Right lobe of liver (tissue), 6 donors: Measurements from ENCODE around the gene RNF157. TPM values are rescaled to one million over a fixed set of nuclear protein-coding genes. Genes with fewer than 3 reads are reported as not detected.
"Not testable (repeated sequence)": the region's sequence is repeated elsewhere in the genome, so short reads cannot be mapped to it uniquely, and the experiment has no call there.

Source experiments
- ATAC-seq, 4 donors: fragments of 200-7000 bp; cut with Tn5 transposase; one replicate each; pipeline ENCODE4 v1.9.1; 2020; ENCODE audit warnings: mild to moderate bottlenecking in 4 of 4, moderate library complexity in 4 of 4
- DNase-seq, 3 donors: peaks; one replicate each; pipeline ENCODE4 v3.0.0-alpha.2; 2020
- H3K27ac ChIP-seq, 3 donors: fragments of 200-600 bp; one replicate each; pipeline ENCODE4 v1.8.0; 2022
- H3K27me3 ChIP-seq, 2 donors: fragments of 200-600 bp; one replicate each; pipeline ENCODE4 v1.8.0; 2022
- H3K36me3 ChIP-seq, 4 donors: fragments of 200-600 bp; sonication (generic) in 1 of 4; one replicate each; pipeline versions ENCODE4 v1.5.1 to v1.8.0; 2017 to 2022; ENCODE audit warnings: control low read depth in 1 of 4
- H3K4me1 ChIP-seq, 4 donors: fragments of 200-600 bp; sonication (generic) in 1 of 4; one replicate each; pipeline versions ENCODE4 v1.5.1 to v1.8.0; 2017 to 2022; ENCODE audit warnings: control low read depth in 1 of 4
- H3K4me3 ChIP-seq, 3 donors: fragments of 200-600 bp; one replicate each; pipeline ENCODE4 v1.8.0; 2022
- H3K9me3 ChIP-seq, 4 donors: fragments of 200-600 bp; sonication (generic) in 1 of 4; one replicate each; pipeline versions ENCODE4 v1.5.1 to v1.8.0; 2017 to 2022; ENCODE audit warnings: control low read depth in 1 of 4
- POLR2A ChIP-seq: fragments of 450-650 bp; IDR thresholded peaks from one replicate; pipeline ENCODE4 v1.6.1; 2017; ENCODE audit warnings: antibody characterized with exemption, mild to moderate bottlenecking
- WGBS: methylation state at CpG from one replicate; pipeline ENCODE4 v1.1.6; 2018; ENCODE audit warnings: low coverage, low lambda C conversion rate; ENCODE audit not compliant: insufficient coverage; ENCODE audit errors: missing lambda C conversion rate; 5-methylcytosine and 5-hydroxymethylcytosine counted together
- intact Hi-C, 2 donors: fragments of 100-400 bp; cut with DNase I; formaldehyde crosslinking; loops; one replicate each; pipeline versions ENCODE4 v1.11.2 to v1.14.1; 2022
- total RNA-seq, 6 experiments: library from RNA; depleted of rRNA in 2 of 6; stranded (reverse); fragments of >200 nt in 2 of 6; fragmentation: NEBNext Ultra II Directional in 3 of 6; extraction: Animal tissue kit (Norgen Biotek cat#: 25700) in 3 of 6; gene quantifications; one replicate each; pipeline versions ENCODE4 v1.1.0 to v1.2.4, GENCODE V29; 2016 to 2023
- TF ChIP-seq, protein P1 (sequence below), 4 donors: fragments of 200-600 bp in 3 of 4; fragments of 450-650 bp in 1 of 4; IDR thresholded peaks; one replicate each; pipeline versions ENCODE4 v1.5.1 to v1.8.0; 2016 to 2022; ENCODE audit warnings: antibody characterized with exemption in 4 of 4, mild to moderate bottlenecking in 2 of 4
- donor health status: DM: no; HTN: yes; CAD: no.
- donor health status: DM: no; HTN: no; CAD: no.
- donor health status: DM: no; HTN: no; CAD: no.
- donor health status: DM: no; HTN: yes; CAD: no.
- donor health status: DM: no; HTN: yes; CAD: no.

The RNF157 gene
- total RNA-seq, 6 experiments from 2014 or later = 0.39 to 14.5 (median 6.0) TPM

GRCh38 chr17:76188213-76189016, 51.9 kb downstream of the RNF157 start:
- peaks cover 0 to 5% (median 0%) of the 10 kb centered on the region in 4 donors for H3K4me1 ChIP-seq
- DNase-seq = no peak
- H3K4me3 ChIP-seq = no peak overlapping the region
- no peaks in the 10 kb centered on the region for H3K27me3 ChIP-seq
- H3K27ac ChIP-seq = no peak overlapping the region
- WGBS = 62% methylated on average over 4 of the region's 4 CpGs
- no peak for ATAC-seq
- TF ChIP-seq POLR2A = no peak
- TF ChIP-seq, protein P1, sequence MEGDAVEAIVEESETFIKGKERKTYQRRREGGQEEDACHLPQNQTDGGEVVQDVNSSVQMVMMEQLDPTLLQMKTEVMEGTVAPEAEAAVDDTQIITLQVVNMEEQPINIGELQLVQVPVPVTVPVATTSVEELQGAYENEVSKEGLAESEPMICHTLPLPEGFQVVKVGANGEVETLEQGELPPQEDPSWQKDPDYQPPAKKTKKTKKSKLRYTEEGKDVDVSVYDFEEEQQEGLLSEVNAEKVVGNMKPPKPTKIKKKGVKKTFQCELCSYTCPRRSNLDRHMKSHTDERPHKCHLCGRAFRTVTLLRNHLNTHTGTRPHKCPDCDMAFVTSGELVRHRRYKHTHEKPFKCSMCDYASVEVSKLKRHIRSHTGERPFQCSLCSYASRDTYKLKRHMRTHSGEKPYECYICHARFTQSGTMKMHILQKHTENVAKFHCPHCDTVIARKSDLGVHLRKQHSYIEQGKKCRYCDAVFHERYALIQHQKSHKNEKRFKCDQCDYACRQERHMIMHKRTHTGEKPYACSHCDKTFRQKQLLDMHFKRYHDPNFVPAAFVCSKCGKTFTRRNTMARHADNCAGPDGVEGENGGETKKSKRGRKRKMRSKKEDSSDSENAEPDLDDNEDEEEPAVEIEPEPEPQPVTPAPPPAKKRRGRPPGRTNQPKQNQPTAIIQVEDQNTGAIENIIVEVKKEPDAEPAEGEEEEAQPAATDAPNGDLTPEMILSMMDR (IDR thresholded peaks at IDR 0.05) = no peak
- H3K36me3 ChIP-seq = no peaks in the 10 kb centered on the region
- intact Hi-C loops = no loop called here
- no peaks in the 10 kb centered on the region for H3K9me3 ChIP-seq

DNA sequence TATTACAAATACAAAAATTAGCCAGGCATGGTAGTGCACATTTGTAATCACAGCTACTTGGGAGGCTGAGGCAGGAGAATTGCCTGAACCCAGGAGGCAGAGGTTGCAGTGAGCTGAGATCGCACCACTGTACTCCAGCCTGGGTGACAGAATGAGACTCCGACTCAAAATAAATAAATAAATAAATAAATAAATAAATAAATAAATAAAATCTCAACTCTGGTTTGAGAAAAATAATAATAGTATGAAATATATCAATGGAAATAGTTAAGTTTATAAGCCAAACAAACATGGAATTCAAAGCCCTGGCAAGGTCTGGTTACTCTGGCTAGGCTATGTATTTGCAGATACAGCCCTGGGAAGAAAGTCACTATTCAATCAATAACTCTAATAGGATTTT, 53.5 kb downstream of the RNF157 start:
- intact Hi-C loops, H3K27ac ChIP-seq, H3K4me3 ChIP-seq, H3K27me3 ChIP-seq, H3K4me1 ChIP-seq, H3K9me3 ChIP-seq, H3K36me3 ChIP-seq, ATAC-seq, DNase-seq: not testable (repeated sequence)
- 100% methylated on average over 2 of the region's 2 CpGs for WGBS

- H3K4me3 ChIP-seq = no peak overlapping the region
- H3K9me3 ChIP-seq = no peaks in the 10 kb centered on the region
- no peaks in the 10 kb centered on the region for H3K36me3 ChIP-seq
- no peak overlapping the region for H3K27ac ChIP-seq
- H3K27me3 ChIP-seq = no peaks in the 10 kb centered on the region
- TF ChIP-seq, protein P1 (IDR thresholded peaks at IDR 0.05) = no peak
- TF ChIP-seq POLR2A = no peak
- intact Hi-C loops = no loop called here
- WGBS = 65% methylated on average over 2 of the region's 2 CpGs
- peaks cover 0 to 8% (median 0%) of the 10 kb centered on the region in 4 donors for H3K4me1 ChIP-seq
- ATAC-seq (no peak), DNase-seq (no peak)
These were observed 56.0 kb downstream of the RNF157 start for GRCh38 chr17:76184290-76184689.

GRCh38 chr17:76182016-76182764, 58.1 kb downstream of the RNF157 start:
- peak; percentile 93 to 97 (median 96) for ATAC-seq

More at GRCh38 chr17:76182016-76182764, 58.1 kb downstream of the RNF157 start:
- peak; percentile 82 to 91 (median 90) for DNase-seq
- no peaks in the 10 kb centered on the region for H3K9me3 ChIP-seq
- H3K36me3 ChIP-seq = no peaks in the 10 kb centered on the region
- intact Hi-C loops = no loop called here
- H3K27me3 ChIP-seq = no peaks in the 10 kb centered on the region
- WGBS = 12% methylated on average over 11 of the region's 11 CpGs
- H3K27ac ChIP-seq = peak overlapping the region in 1 of 3 donors; percentile 7
- H3K4me3 ChIP-seq = no peak overlapping the region
- TF ChIP-seq, protein P1 (IDR thresholded peaks at IDR 0.05) = peak; percentile 81 to 89 (median 84)
- no peak for TF ChIP-seq POLR2A
- peaks cover 0 to 8% (median 0%) of the 10 kb centered on the region in 4 donors for H3K4me1 ChIP-seq
